Measurements from ENCODE around the gene DISC1.

DISC1 gene

DNA sequence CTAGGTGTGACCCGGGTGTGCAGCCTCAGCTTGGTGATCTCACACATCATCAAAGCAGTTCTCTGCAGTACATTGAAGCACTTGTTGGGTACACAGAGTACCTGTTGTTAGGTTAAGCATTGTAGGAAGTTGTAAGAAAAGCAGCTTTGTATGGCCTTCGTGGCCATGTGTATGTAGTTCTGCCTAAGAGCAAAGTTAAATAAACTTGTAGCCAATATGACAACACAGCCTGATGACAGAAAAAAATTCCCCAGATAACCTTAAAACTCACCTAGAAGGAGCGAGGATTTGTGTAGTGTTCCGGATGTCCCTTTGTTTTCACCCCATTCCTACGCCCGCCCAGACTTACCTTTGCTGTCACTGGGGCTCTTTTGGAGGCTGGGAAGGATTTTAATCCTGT lies 48.0 kb downstream of the DISC1 start:
- no peak for DNase-seq

DNA sequence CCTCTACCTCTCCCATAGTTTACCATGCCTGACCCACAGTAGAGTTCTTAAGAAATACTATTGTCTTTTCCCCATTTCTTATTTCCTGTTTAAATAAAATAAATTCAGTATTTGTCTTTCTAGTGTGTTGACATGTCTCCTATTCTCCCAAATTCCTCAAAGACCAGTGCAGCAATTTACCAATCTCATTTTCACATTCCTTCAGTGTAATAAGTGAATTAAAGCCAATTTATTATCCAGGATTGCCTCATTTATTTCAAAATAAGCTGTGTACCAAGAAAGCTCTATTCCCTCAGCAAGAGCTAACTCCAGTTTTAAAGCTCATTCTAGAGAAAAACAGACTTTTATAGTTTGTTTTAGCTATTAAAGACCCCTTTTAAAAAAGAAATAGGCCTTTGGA lies 49.9 kb downstream of the DISC1 start:
- no peak for DNase-seq

DNA sequence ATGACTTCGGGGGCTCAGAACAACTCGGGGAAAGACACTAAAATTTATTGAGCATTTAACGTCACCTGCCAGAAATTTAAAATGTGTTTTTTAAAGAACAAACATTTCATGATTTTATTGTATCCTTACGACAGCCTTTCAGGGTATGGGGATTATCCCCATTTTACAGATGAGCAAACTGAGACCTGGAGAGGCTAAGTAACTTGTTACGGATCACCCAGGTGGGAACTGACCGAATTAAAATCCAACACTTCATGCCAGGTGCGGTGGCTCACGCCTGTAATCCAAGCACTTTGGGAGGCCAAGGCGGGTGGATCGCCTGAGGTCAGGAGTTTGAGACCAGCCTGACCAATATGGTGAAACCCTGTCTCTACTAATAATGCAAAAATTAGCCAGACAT lies 50.9 kb downstream of the DISC1 start:
- no peak for DNase-seq

DNA sequence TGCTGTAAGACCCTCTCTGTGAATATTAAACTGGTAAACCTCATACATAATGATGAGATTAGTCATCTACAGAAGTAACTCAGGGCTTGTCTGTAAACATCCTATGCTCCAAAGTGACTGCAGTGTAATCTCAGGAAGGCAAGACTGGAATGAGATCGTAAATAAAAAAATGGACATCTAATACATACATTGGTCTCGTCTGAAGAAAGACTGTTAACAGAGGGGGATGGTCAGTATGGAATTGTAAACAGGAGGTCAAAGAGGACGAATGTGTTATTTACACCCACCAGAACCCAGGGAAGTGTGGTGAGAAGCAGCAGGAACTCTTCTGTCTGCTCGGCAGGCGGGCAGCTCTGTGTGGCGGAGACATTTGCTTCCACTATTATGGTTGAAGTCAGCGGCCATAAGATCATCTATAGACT lies 51.4 kb downstream of the DISC1 start:
- DNase-seq, result no peak

- DNase-seq, result no peak
These were observed 52.5 kb downstream of the DISC1 start for GRCh38 chr1:231679109-231679508.

DNA sequence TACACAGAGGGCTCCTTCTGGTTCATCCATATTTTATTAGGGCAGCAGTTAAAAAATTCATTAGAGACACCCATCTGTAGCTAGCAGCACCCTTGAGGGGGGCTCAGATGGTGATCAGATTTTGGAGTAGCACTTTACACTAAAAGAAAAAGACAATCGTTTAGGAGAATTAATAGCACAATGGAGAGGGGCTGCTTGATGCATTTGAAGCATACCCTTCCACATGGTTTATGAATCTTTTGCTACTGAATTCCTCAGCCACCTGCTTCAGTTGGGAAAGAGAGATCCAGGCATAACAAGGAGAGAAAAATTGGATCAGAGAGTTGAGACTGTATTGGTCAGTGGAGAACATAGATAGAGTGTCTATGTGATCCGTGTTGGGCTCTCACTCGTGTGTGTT lies 54.4 kb downstream of the DISC1 start:
- no peak for DNase-seq

- no peak for DNase-seq
These were observed 56.2 kb downstream of the DISC1 start for GRCh38 chr1:231682779-231683178.

- no peak for DNase-seq
These were observed 57.0 kb downstream of the DISC1 start for GRCh38 chr1:231683439-231684165.

DNA sequence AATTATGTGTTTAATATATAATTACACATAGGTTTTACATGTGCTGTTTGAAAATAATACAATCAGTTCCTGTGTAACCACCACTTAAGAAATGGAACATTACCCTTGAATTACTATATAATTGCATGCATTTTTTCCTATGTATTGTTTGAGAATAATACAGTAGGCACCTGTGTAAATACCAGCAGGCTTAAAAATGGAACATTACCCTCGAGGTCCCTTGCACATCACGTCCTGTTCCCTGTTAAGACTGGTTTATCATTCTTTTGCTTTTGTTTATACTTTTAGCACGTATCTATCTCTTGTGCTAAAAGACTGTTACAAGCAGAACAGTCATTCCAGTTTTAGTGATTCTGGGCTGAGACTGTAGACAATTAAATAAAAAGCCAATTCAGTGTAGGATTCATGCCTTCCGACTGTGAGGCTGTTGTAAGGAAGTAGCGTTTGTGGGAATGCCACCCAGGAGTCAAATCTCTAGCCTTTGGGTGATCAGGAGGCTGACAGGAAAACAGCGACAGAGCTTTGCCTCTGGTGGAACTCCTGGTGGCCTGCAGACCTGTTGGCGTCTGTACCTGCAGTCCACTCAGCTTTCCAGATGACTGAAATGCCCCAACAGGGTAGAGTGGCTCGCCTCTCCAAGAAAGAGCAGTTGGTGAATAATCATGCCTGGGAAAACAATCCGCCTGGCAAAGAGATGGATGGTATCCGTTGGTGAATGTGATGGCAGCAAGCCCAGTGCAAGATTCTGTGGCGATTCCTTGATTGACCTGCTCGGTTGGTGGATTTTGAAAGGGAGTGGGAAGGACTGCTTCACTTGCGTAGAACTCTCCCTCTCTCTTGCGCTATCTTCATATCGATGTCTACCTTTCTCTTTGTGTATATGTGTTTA lies 58.0 kb downstream of the DISC1 start:
- DNase-seq, result peak in 1 of 14 donors; percentile 3

- DNase-seq, result no peak
These were observed 59.8 kb downstream of the DISC1 start for GRCh38 chr1:231686384-231686783.

DNA sequence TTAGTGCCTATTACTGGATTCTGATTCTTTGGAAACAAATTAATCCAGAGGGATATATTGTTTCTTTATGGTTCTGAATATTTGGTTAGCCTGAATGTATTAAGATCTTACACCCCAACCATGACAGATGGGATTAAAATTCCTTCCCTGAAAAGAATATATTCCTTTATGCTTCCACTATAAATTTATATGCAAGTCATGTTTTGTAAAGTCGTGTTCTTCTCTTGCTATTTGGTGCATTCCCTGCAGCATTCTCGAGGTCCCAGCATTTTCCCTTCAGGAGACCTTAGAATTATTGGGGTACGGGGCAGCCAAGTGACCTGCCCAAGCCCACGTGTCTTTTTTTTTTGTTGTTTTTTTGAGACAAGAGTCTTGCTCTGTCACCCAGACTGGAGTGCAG lies 62.4 kb downstream of the DISC1 start:
- no peak for DNase-seq

DNA sequence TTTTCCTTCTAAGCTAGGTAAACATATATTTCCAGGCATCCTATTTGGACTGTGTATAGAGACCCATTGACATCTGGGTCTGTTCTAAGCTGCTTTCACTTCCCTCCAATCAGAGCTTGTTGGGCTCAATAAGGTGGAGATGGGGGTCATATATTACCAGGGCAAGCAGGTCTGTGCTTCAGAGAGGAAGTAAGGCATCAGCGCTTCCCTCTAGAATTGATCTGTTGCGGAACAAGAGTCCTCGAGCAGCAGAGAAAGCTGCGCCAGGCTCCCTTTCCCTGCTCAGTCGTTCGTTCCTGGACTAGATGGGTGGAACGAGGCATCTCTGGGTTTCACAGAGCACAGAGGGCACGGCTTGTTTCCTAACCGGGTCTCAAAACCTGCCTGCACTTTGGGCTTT lies 63.5 kb downstream of the DISC1 start:
- DNase-seq, result peak in 1 of 14 donors; percentile 8

DNA sequence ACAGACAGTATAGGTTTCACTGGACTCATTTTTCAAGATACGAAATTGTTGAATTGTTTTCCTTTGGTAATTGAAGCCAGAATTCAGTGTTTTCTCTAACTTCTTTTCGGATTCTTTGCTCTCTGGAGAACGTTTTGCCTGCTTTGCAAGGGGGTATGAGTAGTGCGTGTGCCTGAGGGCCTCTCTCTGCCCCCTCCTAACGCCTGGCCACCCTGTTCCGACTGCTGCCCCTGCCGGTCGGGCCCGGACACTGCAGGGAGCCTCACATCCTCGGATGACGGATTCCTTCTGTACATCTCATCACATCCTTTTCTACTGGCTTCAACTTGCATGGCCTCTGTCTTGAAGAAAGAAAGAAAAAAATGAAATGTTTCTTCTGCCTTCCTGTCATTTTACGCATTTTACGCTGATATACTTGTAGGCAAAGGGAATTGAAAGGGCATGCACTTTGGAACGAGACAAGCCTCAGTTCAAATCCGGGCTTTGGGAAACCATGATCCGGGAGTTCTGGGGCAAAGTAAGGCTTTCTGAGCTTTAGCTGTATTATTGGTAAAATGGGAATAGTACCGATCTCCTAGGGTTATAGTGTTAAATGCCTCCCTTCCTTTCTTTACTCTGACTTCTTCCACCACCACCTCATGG lies 65.1 kb downstream of the DISC1 start:
- DNase-seq, result peak in 4 of 14 donors; percentile 7 to 31 (median 17)

GRCh38 chr1:231693361-231694074 lies 66.9 kb downstream of the DISC1 start:
- DNase-seq, result peak in 1 of 14 donors; percentile 50

- peak in 5 of 14 donors; percentile 8 to 46 (median 18) for DNase-seq
These were observed 67.5 kb downstream of the DISC1 start for GRCh38 chr1:231694075-231694431.

DNA sequence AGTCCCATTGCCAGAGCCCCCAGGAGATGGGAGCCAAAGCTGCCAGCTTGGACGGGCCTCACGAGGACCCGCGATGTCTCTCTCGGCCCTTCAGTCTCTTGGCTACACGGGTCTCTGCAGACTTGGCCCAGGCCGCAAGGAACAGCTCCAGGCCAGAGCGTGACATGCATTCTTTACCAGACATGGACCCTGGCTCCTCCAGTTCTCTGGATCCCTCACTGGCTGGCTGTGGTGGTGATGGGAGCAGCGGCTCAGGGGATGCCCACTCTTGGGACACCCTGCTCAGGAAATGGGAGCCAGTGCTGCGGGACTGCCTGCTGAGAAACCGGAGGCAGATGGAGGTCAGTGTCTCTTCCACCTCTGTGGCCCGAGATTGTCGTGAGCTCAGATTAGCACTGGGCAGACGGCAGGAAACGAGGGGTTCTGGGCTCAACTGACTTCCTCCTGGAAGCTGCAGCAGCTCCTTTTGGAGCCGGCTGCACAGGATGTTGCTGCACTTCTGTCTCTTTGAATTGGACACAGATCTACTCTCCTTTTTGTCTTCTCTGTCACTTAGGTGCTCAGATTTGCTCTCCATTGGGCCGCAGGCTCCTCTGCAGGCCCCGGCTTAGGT lies 68.0 kb downstream of the DISC1 start:
- DNase-seq, result peak in 3 of 14 donors; percentile 10 to 46 (median 16)

DNA sequence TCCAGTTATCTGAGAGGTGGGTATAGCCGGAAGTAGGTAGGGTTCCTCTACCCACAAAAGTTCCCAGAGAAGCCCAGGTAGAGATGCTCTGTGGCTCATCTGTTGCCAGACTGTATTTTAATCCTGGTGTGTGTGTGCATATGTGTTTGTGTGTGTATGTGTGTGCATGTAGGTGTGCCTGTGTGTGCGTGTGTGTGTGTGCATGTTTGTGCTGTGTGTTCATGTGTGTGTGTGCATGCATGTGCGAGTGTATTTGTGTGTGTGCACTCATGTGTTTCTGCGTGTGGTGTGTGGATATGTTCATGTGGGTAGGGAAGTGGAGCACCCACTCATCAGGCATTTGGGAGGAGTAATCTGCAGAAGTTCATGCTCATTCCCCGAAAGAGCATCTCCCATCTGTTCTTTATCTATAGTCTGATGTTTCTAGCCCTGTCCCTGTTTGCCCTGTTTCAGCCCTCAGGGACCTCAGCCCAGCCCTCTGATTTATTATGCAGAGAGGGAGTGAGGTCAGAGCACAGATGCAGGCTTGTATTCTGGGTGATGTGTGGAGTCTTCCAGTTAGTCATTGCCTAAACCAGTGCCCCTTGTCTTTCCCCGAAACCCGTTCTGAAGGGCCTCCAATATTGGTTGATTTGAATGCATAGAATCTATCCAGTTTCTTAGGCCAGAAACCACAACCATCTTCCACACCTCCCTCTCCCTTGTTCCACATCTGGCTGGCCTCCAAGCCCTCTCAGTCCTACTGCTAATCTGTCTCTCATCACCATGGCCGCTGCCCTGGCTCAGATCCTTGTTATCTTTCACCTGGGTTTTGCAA lies 69.1 kb downstream of the DISC1 start:
- DNase-seq, result peak in 6 of 14 donors; percentile 11 to 56 (median 30)

DNA sequence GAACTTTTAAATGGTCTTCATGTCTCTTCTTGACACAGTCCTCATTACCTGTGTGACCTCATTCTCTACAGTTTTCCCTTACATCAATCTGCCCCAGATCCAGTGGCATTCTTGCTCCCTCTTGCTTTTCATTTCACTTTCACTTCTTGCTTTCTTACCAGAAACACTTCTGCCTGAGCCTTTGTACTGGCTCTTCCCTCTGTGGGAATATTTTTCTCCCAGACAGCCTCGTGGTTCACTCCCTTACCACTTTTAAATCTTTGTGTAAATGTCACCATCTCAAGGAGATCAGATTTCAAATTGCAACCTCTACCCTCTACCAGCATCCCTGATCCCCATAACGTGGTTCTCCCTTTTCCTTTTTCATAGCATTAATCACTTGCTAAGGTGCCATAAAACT lies 73.2 kb downstream of the DISC1 start:
- no peak for DNase-seq

DNA sequence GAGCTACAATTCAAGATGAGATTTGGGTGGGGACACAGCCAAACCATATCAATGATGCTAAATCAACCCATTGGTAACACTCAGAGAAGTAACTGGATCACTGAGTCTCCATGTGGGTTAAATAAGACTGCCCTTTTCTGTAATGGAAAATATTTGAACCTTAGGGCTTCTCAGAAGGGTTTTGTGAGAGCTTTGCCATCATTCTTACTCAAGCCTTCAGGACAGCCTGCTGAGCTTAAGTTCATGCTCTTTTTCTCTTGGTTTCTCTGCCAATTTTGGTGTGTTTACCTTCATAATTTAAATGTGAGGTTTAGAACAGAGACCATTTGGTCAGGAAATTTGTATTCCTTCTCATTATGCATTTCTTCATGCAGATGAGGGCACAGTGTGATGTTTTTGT lies 74.7 kb downstream of the DISC1 start:
- DNase-seq, result no peak

DNA sequence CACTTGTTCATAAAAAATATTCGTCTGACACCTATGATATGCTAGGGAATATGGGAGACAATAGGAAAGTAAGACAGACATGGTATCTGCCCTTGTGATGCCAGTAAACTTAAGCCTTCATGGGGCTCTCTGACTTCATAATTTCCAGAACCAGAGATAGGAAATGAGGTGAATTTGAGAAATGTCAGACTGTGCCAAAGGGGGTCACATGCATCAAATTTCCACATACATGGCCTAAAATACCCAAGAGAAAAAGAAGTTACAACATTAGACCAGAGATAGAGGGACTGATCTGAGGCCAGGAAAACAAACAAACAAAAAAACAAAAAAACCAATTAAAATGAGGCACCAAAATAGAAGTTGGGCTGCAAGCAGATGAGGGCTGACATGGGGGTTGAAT lies 75.7 kb downstream of the DISC1 start:
- DNase-seq, result no peak

- no peak for DNase-seq
These were observed 76.2 kb downstream of the DISC1 start for GRCh38 chr1:231702804-231703203.

Data from C1 segment of cervical spinal cord (tissue), 14 donors.